Measurements from ENCODE around the gene DCBLD1. TPM values are rescaled to one million over a fixed set of nuclear protein-coding genes. Genes with fewer than 3 reads are reported as not detected.
A peak's percentile ranks its signal among the peaks of the same experiment; 100 is the strongest.

The DCBLD1 gene
- total RNA-seq, 1 experiment from 2014 or later: 6.1 TPM

- H3K9me3 ChIP-seq (ENCODE audit: insufficient read depth, low read depth): no peaks in the 10 kb centered on the region
- no peak overlapping the region for H3K27ac ChIP-seq
- H3K36me3 ChIP-seq (ENCODE audit: low read depth): no peaks in the 10 kb centered on the region
- intact Hi-C loops (cut with micrococcal nuclease; ENCODE audit: unreplicated experiment): no loop called here
- H3K4me2 ChIP-seq: no peak overlapping the region
- H3K27me3 ChIP-seq (ENCODE audit: insufficient read depth, low read depth): no peaks in the 10 kb centered on the region
- no peak overlapping the region for H3K4me3 ChIP-seq
- no peak for DNase-seq
- H4K20me1 ChIP-seq (ENCODE audit: insufficient read depth): no peaks in the 10 kb centered on the region
- H3F3A ChIP-seq (ENCODE audit: insufficient read depth, low read depth): peaks cover 30% of the 10 kb centered on the region
- peaks cover 44% of the 10 kb centered on the region for H3K4me1 ChIP-seq (replicated peaks; ENCODE audit: insufficient read depth)
- no TSS peak for BruUV-seq (replicated peaks)
- no peaks in the 10 kb centered on the region for H3K79me2 ChIP-seq (ENCODE audit: low read depth)
- TF ChIP-seq EZH2 (IDR thresholded peaks at IDR 0.05; ENCODE audit: low read depth): no peak
- no peak for TF ChIP-seq CTCF (conservative IDR thresholded peaks at IDR 0.05)
- no peaks in the 10 kb centered on the region for H3K9me2 ChIP-seq (ENCODE audit: insufficient read depth)
- ChIA-PET POLR2A (ENCODE audit: unreplicated experiment) (no interaction called here), CTCF (no interaction called here)
- H2AFZ ChIP-seq: no peak overlapping the region
Observed at GRCh38 chr6:117552618-117553017, 70.1 kb downstream of the DCBLD1 start.

DNA sequence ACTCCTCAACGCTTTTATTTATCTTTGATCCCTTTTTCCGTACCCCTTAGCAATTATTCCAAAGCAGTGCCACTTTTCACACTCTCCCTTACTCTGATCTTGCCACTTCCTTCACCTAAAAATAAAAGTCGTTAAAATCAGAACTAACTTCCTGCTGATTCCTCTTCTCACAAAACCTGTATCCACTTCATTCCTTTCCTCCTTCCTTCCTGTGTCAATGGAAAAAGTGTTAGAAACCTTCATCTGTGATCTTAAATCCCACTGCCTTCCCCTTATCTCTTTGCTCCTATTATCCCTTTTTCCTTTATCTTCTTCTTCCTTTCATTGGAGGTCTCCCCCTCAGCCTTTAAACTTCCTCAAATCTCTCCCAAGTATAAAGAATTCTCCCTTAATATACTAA lies 70.7 kb downstream of the DCBLD1 start:
- no TSS peak for BruUV-seq (replicated peaks)
- no peaks in the 10 kb centered on the region for H3K36me3 ChIP-seq (ENCODE audit: low read depth)
- no peak overlapping the region for H3K4me3 ChIP-seq
- ChIA-PET CTCF (no interaction called here), POLR2A (ENCODE audit: unreplicated experiment) (no interaction called here)
- H3K9me2 ChIP-seq (ENCODE audit: insufficient read depth): no peaks in the 10 kb centered on the region
- H4K20me1 ChIP-seq (ENCODE audit: insufficient read depth): no peaks in the 10 kb centered on the region
- peaks cover 29% of the 10 kb centered on the region for H3F3A ChIP-seq (ENCODE audit: insufficient read depth, low read depth)
- no peaks in the 10 kb centered on the region for H3K27me3 ChIP-seq (ENCODE audit: insufficient read depth, low read depth)
- no peak for DNase-seq
- H3K9me3 ChIP-seq (ENCODE audit: insufficient read depth, low read depth): no peaks in the 10 kb centered on the region
- no peak overlapping the region for H3K4me2 ChIP-seq
- TF ChIP-seq CTCF (conservative IDR thresholded peaks at IDR 0.05) (no peak), EZH2 (IDR thresholded peaks at IDR 0.05; ENCODE audit: low read depth) (no peak)
- no peaks in the 10 kb centered on the region for H3K79me2 ChIP-seq (ENCODE audit: low read depth)
- H3K4me1 ChIP-seq (replicated peaks; ENCODE audit: insufficient read depth): peaks cover 38% of the 10 kb centered on the region
- H3K27ac ChIP-seq: no peak overlapping the region
- H2AFZ ChIP-seq: no peak overlapping the region
- intact Hi-C loops (cut with micrococcal nuclease; ENCODE audit: unreplicated experiment): no loop called here

DNA sequence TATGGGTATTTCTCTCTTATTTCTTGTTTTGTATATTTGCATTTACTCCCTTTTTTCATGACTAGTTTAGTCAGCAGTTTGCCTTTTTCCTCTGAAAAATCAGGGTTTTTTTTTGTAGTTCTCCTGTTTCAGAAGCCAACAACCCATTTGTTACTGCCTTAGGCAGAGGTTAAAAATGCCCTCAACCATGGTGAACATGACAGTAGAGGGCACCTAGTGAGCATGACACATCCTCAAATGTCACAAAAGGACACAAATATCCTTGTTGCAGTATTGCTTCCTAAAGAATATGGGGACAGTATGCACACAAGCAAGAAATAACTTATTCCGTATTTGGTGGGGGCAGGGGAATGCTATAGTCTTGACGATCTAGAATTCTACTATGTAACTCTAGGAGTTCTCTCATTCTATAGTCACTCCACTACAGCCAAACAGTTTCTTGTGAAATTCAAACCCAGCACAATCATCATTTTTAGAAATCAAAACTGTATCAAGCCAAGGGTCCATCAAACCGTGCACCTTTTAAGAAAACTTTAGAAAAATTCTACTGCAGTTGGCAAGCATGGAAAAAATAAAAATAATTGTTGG lies 72.9 kb downstream of the DCBLD1 start:
- Histone ChIP-seq H3K4me2 (0 out of 2 replicates have a peak overlapping the region, but pooled peaks have one; percentile 2), H3K9me3 (ENCODE audit: insufficient read depth, low read depth) (no peaks in the 10 kb centered on the region), H3F3A (ENCODE audit: insufficient read depth, low read depth) (peaks cover 7% of the 10 kb centered on the region; the same call in 1 of the 2 replicates), H3K36me3 (ENCODE audit: low read depth) (no peaks in the 10 kb centered on the region), H3K79me2 (ENCODE audit: low read depth) (no peaks in the 10 kb centered on the region), H3K4me1 (replicated peaks; ENCODE audit: insufficient read depth) (peaks cover 16% of the 10 kb centered on the region), H4K20me1 (ENCODE audit: insufficient read depth) (no peaks in the 10 kb centered on the region), H3K27ac (no peak overlapping the region), H3K27me3 (ENCODE audit: insufficient read depth, low read depth) (no peaks in the 10 kb centered on the region), H3K9me2 (ENCODE audit: insufficient read depth) (no peaks in the 10 kb centered on the region), H2AFZ (no peak overlapping the region), H3K4me3 (no peak overlapping the region)
- ChIA-PET POLR2A (ENCODE audit: unreplicated experiment) (no interaction called here), CTCF (interaction anchor here (0.6 to 1.6 kb wide), 2 partner anchors 103 to 105 kb away, joined by 3 to 8 read pairs; no protein-coding TSS in a partner anchor)
- BruUV-seq (replicated peaks): no TSS peak
- TF ChIP-seq CTCF (conservative IDR thresholded peaks at IDR 0.05): no peak
- TF ChIP-seq EZH2 (IDR thresholded peaks at IDR 0.05; ENCODE audit: low read depth): no peak
- intact Hi-C loops (cut with micrococcal nuclease; ENCODE audit: unreplicated experiment): loop anchor here (5.0 kb wide), 2 partner anchors 47 to 122 kb away; partner anchors contain the start of genes GOPC and NUS1
- no peak for DNase-seq
